GM12878 (cell line): ENCODE results near the gene SMC1B. TPM values are rescaled to one million over a fixed set of nuclear protein-coding genes. Genes with fewer than 3 reads are reported as not detected.

ENCODE experiments used
- ATAC-seq: fragments of 200-7000 bp; cut with Tn5 transposase; 3 replicates; pipeline ENCODE4 v1.9.1; 2020; ENCODE audit warnings: mild to moderate bottlenecking, moderate library complexity
- BruUV-seq: library from RNA; stranded (reverse); fragments of 400-500 nt; replicated peaks from 2 replicates; lab custom pipeline; 2021; lab: Mats Ljungman, UMichigan
- CTCF ChIA-PET: fragments of 300-600 bp; sonication (Branson Sonifier 250); formaldehyde crosslinking; extraction: SDS; loops from one replicate; lab custom pipeline; 2021; ENCODE audit warnings: inconsistent platforms; lab: Yijun Ruan, JAX
- POLR2A ChIA-PET: fragments of 350-600 bp; formaldehyde crosslinking; extraction: SDS; loops from one replicate; lab custom pipeline; 2021; ENCODE audit warnings: inconsistent platforms; lab: Charles Lee
- RAD21 ChIA-PET: fragments of 300-600 bp; sonication (Branson Sonifier 250); formaldehyde crosslinking; loops from one replicate; lab custom pipeline; 2023; ENCODE audit warnings: antibody characterized with exemption; ENCODE audit not compliant: unreplicated experiment; lab: Charles Lee
- SMC1A ChIA-PET: fragments of 300-600 bp; sonication (Branson Sonifier 250); formaldehyde crosslinking; loops from one replicate; lab custom pipeline; 2023; ENCODE audit not compliant: unreplicated experiment, uncharacterized antibody; lab: Charles Lee
- DNase-seq: peaks from one replicate; pipeline ENCODE4 v3.0.0-alpha.2; 2011; ENCODE audit warnings: low read depth, low spot score
- FAIRE-seq: peaks from 3 replicates; lab custom pipeline; 2011; peaks lifted over from hg19 to GRCh38; lab: Jason Lieb, UNC
- H2AFZ ChIP-seq: 2 replicates; pipeline ENCODE4 v1.6.0; 2011; ENCODE audit warnings: low read depth, low read length, control low read depth; ENCODE audit not compliant: control insufficient read depth
- H3K27ac ChIP-seq: 2 replicates; pipeline ENCODE4 v1.5.1; 2011; ENCODE audit warnings: control low read depth; ENCODE audit not compliant: control insufficient read depth, insufficient read depth
- H3K27me3 ChIP-seq, 2 experiments: replicated peaks in 1 of 2; 2 replicates each; pipeline versions ENCODE4 v1.6.0 to v1.6.1; 2011; ENCODE audit warnings: low read length in 1 of 2; ENCODE audit not compliant: control insufficient read depth in 2 of 2, insufficient read depth in 2 of 2
- H3K36me3 ChIP-seq, 2 experiments: 2 replicates each; pipeline ENCODE4 v1.5.1; 2011; ENCODE audit warnings: low read length in 1 of 2; ENCODE audit not compliant: control insufficient read depth in 2 of 2, insufficient read depth in 2 of 2
- H3K4me1 ChIP-seq: 2 replicates; pipeline ENCODE4 v1.6.1; 2011; ENCODE audit warnings: mild to moderate bottlenecking, low read length, moderate library complexity, mixed read lengths; ENCODE audit not compliant: control insufficient read depth, insufficient read depth
- H3K4me2 ChIP-seq: 2 replicates; pipeline ENCODE4 v1.6.0; 2011; ENCODE audit warnings: control low read depth; ENCODE audit not compliant: control insufficient read depth, insufficient read depth
- H3K4me3 ChIP-seq: fragments of 200-600 bp; sonication (generic); 2 replicates; pipeline ENCODE4 v1.5.1; 2016
- H3K79me2 ChIP-seq: 2 replicates; pipeline ENCODE4 v1.6.0; 2011; ENCODE audit warnings: low read length; ENCODE audit not compliant: control insufficient read depth, insufficient read depth
- H3K9ac ChIP-seq: 2 replicates; pipeline ENCODE4 v1.8.0; 2011; ENCODE audit warnings: low read length, control low read depth, mixed read lengths; ENCODE audit not compliant: control insufficient read depth, insufficient read depth
- H3K9me3 ChIP-seq: replicated peaks from 3 replicates; pipeline ENCODE4 v1.5.1; 2011; ENCODE audit warnings: mild to moderate bottlenecking, low read length; ENCODE audit not compliant: control insufficient read depth, insufficient read depth
- H4K20me1 ChIP-seq: 2 replicates; pipeline ENCODE4 v1.6.0; 2011; ENCODE audit not compliant: control insufficient read depth, insufficient read depth
- CHD2 ChIP-seq: IDR thresholded peaks from 2 replicates; pipeline ENCODE4 v1.6.1; 2011; ENCODE audit warnings: low read depth, low read length, improper control_type of control experiment, borderline replicate concordance
- EGR1 ChIP-seq, 2 experiments: IDR thresholded peaks; 1 replicate in 1 of 2; 2 replicates in 1 of 2; pipeline ENCODE4 v1.6.1; 2011 to 2012; ENCODE audit warnings: low read depth in 2 of 2, low read length in 2 of 2, borderline replicate concordance in 1 of 2, mild to moderate bottlenecking in 1 of 2, moderate library complexity in 1 of 2
- NR2C1 ChIP-seq: fragments of 450-650 bp; IDR thresholded peaks from 2 replicates; pipeline ENCODE4 v1.6.1; 2017; ENCODE audit warnings: antibody characterized with exemption, mild to moderate bottlenecking, moderate library complexity
- SMAD1 ChIP-seq: fragments of 450-650 bp; IDR thresholded peaks from 2 replicates; pipeline ENCODE4 v1.6.1; 2018; ENCODE audit warnings: mild to moderate bottlenecking, low read depth; ENCODE audit not compliant: partially characterized antibody
- ZNF622 ChIP-seq: fragments of 450-650 bp; IDR thresholded peaks from 2 replicates; pipeline ENCODE4 v1.6.1; 2017; ENCODE audit warnings: mild to moderate bottlenecking, inconsistent platforms
- WGBS: methylation state at CpG from one replicate; pipeline ENCODE4 v1.1.6; 2016; ENCODE audit warnings: low lambda C conversion rate; ENCODE audit not compliant: insufficient replicate concordance, insufficient coverage; ENCODE audit errors: missing lambda C conversion rate; 5-methylcytosine and 5-hydroxymethylcytosine counted together
- in situ Hi-C: fragments of 300-500 bp; cut with MboI; formaldehyde crosslinking; loops from 9 replicates; pipeline ENCODE4 v1.14.3; 2018; ENCODE audit warnings: mixed read lengths
- intact Hi-C: fragments of 100-400 bp; cut with micrococcal nuclease; formaldehyde crosslinking; loops from one replicate; pipeline ENCODE4 v1.14.2; 2022; ENCODE audit not compliant: unreplicated experiment
- polyA plus RNA-seq, 11 experiments: library from polyadenylated mRNA; depleted of rRNA in 4 of 11; unstranded in 6 of 11; stranded (reverse) in 5 of 11; fragments of >200 nt; fragmentation: Nextera tagmentation in 4 of 11; fragmentation: Illumina TruSeq in 1 of 11; extraction: Ambion mirVana in 4 of 11; extraction: Trizol in 1 of 11; gene quantifications; 1 replicate in 1 of 11; 2 replicates in 10 of 11; pipeline versions ENCODE4 v1.2.1 to v1.2.3, GENCODE V29; 2011 to 2016; ENCODE audit warnings: inconsistent platforms in 2 of 11, missing spikeins in 2 of 11, low read depth in 1 of 11
- total RNA-seq, 4 experiments: library from RNA; depleted of rRNA in 3 of 4; stranded (reverse); fragments of >200 nt in 3 of 4; fragmentation: Illumina TruSeq in 1 of 4; extraction: Trizol in 1 of 4; gene quantifications; 2 replicates each; pipeline versions ENCODE4 v1.2.1 to v1.2.3, GENCODE V29; 2013 to 2021
- TF ChIP-seq, protein P1 (sequence below): IDR thresholded peaks from 2 replicates; pipeline ENCODE4 v1.6.1; 2011; ENCODE audit warnings: low read depth, low read length, improper control_type of control experiment, borderline replicate concordance
- TF ChIP-seq, protein P2 (sequence below): IDR thresholded peaks from 2 replicates; pipeline ENCODE4 v1.6.1; 2012; ENCODE audit warnings: low read depth, low read length, improper control_type of control experiment
- TF ChIP-seq, protein P3 (sequence below): fragments of 450-650 bp; IDR thresholded peaks from 2 replicates; pipeline ENCODE4 v1.6.1; 2017; ENCODE audit warnings: antibody characterized with exemption, mild to moderate bottlenecking, moderate library complexity
- TF ChIP-seq, protein P4 (sequence below): fragments of 450-650 bp; IDR thresholded peaks from 2 replicates; pipeline ENCODE4 v1.6.1; 2016; ENCODE audit warnings: mild to moderate bottlenecking, moderate library complexity, borderline replicate concordance

Gene SMC1B
- total and polyA plus RNA-seq, 10 of the 15 experiments (the other 5 are each of a cell fraction or from before 2014, with no cell fraction given): not detected

DNA sequence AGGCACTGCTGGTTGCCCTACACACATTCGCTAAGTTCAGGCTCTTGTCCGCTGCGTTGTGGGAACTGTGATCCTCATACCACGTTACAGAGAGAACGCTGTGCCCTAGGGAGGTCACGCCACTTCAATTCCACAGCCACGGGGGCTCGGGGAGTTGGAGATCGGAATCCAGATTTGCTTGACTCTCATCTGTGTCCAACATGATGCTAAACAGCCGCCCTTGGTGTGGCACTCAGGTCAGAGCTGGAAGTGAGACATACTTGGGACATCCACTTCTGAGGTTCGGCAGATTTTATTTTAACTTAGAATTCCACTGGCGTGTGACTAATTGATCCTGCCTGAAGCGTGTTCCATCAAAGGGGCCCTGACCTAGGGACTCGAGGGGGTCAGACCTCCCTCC is 41.8 kb upstream of the SMC1B start:
- FAIRE-seq: no peak
- no peaks in the 10 kb centered on the region; a peak in 2 of 4 replicates for H3K27me3 ChIP-seq
- no peaks in the 10 kb centered on the region for H3K79me2 ChIP-seq
- no peaks in the 10 kb centered on the region for H3K9me3 ChIP-seq
- 40% methylated on average over 14 of the region's 14 CpGs for WGBS
- POLR2A ChIA-PET: no interaction called here
- H2AFZ ChIP-seq: no peak overlapping the region
- no peak for DNase-seq
- no peak for ATAC-seq
- H3K4me3 ChIP-seq: no peak overlapping the region
- no TSS peak for BruUV-seq
- TF ChIP-seq CHD2 (no peak), SMAD1 (no peak), ZNF622 (no peak)
- TF ChIP-seq, protein P1, sequence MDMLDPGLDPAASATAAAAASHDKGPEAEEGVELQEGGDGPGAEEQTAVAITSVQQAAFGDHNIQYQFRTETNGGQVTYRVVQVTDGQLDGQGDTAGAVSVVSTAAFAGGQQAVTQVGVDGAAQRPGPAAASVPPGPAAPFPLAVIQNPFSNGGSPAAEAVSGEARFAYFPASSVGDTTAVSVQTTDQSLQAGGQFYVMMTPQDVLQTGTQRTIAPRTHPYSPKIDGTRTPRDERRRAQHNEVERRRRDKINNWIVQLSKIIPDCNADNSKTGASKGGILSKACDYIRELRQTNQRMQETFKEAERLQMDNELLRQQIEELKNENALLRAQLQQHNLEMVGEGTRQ: no peak
- TF ChIP-seq, protein P2, sequence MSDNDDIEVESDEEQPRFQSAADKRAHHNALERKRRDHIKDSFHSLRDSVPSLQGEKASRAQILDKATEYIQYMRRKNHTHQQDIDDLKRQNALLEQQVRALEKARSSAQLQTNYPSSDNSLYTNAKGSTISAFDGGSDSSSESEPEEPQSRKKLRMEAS: no peak
- in situ Hi-C loops (no loop called here), intact Hi-C loops (no loop called here)
- no peak overlapping the region for H3K27ac ChIP-seq
- RAD21 ChIA-PET: no interaction called here
- no peak overlapping the region for H3K9ac ChIP-seq
- no peaks in the 10 kb centered on the region for H3K36me3 ChIP-seq
- no peaks in the 10 kb centered on the region for H4K20me1 ChIP-seq
- H3K4me1 ChIP-seq: no peaks in the 10 kb centered on the region
- SMC1A ChIA-PET: no interaction called here
- H3K4me2 ChIP-seq: no peak overlapping the region
- CTCF ChIA-PET: no interaction called here

DNA sequence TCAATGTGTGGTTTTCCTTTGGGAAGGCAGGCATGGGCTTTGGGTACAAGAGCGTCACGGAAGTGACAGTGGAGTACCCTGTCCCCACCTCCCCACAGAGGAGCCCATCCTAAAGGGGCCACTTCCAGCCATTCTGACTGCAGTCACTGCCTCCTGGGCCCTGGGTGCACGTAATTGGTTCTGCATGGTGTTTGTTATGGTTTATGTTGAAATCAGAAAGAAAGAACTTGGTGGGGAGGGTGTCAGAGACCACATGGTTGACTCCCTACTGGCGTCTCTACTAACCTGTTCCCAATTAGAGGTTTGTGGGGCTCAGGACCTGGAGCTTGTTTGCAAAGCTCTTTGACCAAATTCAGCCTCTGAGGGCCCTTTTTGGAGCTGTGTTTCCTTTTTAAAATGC is 40.9 kb upstream of the SMC1B start:
- ChIA-PET SMC1A (no interaction called here), CTCF (no interaction called here), POLR2A (no interaction called here), RAD21 (no interaction called here)
- no peak for ATAC-seq
- H3K27me3 ChIP-seq: no peaks in the 10 kb centered on the region; a peak in 2 of 4 replicates
- H4K20me1 ChIP-seq: no peaks in the 10 kb centered on the region
- DNase-seq: no peak
- no peak overlapping the region for H3K27ac ChIP-seq
- H3K4me1 ChIP-seq: no peaks in the 10 kb centered on the region
- H3K79me2 ChIP-seq: no peaks in the 10 kb centered on the region
- no peak overlapping the region for H3K9ac ChIP-seq
- FAIRE-seq: no peak
- no peak overlapping the region for H3K4me2 ChIP-seq
- no peak overlapping the region for H2AFZ ChIP-seq
- in situ Hi-C loops (loop anchor here (5.0 kb wide), 1 partner anchor 52 kb away; no protein-coding TSS in a partner anchor), intact Hi-C loops (no loop called here)
- no TSS peak for BruUV-seq
- 27% methylated on average over 4 of the region's 4 CpGs for WGBS
- H3K9me3 ChIP-seq: no peaks in the 10 kb centered on the region
- no peak overlapping the region for H3K4me3 ChIP-seq
- no peaks in the 10 kb centered on the region for H3K36me3 ChIP-seq
- no peak for TF ChIP-seq EGR1 (IDR thresholded peaks at IDR 0.05; ENCODE audit: borderline replicate concordance in 1 of 2, low read depth in 2 of 2, low read length in 2 of 2)
- TF ChIP-seq, protein P3, sequence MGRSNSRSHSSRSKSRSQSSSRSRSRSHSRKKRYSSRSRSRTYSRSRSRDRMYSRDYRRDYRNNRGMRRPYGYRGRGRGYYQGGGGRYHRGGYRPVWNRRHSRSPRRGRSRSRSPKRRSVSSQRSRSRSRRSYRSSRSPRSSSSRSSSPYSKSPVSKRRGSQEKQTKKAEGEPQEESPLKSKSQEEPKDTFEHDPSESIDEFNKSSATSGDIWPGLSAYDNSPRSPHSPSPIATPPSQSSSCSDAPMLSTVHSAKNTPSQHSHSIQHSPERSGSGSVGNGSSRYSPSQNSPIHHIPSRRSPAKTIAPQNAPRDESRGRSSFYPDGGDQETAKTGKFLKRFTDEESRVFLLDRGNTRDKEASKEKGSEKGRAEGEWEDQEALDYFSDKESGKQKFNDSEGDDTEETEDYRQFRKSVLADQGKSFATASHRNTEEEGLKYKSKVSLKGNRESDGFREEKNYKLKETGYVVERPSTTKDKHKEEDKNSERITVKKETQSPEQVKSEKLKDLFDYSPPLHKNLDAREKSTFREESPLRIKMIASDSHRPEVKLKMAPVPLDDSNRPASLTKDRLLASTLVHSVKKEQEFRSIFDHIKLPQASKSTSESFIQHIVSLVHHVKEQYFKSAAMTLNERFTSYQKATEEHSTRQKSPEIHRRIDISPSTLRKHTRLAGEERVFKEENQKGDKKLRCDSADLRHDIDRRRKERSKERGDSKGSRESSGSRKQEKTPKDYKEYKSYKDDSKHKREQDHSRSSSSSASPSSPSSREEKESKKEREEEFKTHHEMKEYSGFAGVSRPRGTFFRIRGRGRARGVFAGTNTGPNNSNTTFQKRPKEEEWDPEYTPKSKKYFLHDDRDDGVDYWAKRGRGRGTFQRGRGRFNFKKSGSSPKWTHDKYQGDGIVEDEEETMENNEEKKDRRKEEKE: no peak
- no peak for TF ChIP-seq NR2C1
- TF ChIP-seq, protein P4, sequence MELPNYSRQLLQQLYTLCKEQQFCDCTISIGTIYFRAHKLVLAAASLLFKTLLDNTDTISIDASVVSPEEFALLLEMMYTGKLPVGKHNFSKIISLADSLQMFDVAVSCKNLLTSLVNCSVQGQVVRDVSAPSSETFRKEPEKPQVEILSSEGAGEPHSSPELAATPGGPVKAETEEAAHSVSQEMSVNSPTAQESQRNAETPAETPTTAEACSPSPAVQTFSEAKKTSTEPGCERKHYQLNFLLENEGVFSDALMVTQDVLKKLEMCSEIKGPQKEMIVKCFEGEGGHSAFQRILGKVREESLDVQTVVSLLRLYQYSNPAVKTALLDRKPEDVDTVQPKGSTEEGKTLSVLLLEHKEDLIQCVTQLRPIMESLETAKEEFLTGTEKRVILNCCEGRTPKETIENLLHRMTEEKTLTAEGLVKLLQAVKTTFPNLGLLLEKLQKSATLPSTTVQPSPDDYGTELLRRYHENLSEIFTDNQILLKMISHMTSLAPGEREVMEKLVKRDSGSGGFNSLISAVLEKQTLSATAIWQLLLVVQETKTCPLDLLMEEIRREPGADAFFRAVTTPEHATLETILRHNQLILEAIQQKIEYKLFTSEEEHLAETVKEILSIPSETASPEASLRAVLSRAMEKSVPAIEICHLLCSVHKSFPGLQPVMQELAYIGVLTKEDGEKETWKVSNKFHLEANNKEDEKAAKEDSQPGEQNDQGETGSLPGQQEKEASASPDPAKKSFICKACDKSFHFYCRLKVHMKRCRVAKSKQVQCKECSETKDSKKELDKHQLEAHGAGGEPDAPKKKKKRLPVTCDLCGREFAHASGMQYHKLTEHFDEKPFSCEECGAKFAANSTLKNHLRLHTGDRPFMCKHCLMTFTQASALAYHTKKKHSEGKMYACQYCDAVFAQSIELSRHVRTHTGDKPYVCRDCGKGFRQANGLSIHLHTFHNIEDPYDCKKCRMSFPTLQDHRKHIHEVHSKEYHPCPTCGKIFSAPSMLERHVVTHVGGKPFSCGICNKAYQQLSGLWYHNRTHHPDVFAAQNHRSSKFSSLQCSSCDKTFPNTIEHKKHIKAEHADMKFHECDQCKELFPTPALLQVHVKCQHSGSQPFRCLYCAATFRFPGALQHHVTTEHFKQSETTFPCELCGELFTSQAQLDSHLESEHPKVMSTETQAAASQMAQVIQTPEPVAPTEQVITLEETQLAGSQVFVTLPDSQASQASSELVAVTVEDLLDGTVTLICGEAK: no peak
